Ishikawa (cell line): Measurements from ENCODE around the gene GALNTL6.

Experiments used
- CEBPB ChIP-seq: IDR thresholded peaks from 2 replicates; pipeline ENCODE4 v1.6.1; 2012
- CREB1 ChIP-seq: IDR thresholded peaks from 2 replicates; pipeline ENCODE4 v1.6.1; 2012; ENCODE audit warnings: low read depth
- EGR1 ChIP-seq: IDR thresholded peaks from 2 replicates; pipeline ENCODE4 v1.6.1; 2012
- EP300 ChIP-seq: IDR thresholded peaks from 2 replicates; pipeline ENCODE4 v1.6.1; 2012; ENCODE audit warnings: borderline replicate concordance
- FOXM1 ChIP-seq: IDR thresholded peaks from 2 replicates; pipeline ENCODE4 v1.6.1; 2012; ENCODE audit warnings: low read depth, borderline replicate concordance
- MAX ChIP-seq: IDR thresholded peaks from 2 replicates; pipeline ENCODE4 v1.6.1; 2012
- NFIC ChIP-seq: IDR thresholded peaks from 2 replicates; pipeline ENCODE4 v1.6.1; 2012
- RAD21 ChIP-seq: IDR thresholded peaks from 2 replicates; pipeline ENCODE4 v1.6.1; 2012; ENCODE audit warnings: low read depth
- REST ChIP-seq: IDR thresholded peaks from 2 replicates; pipeline ENCODE4 v1.6.1; 2012; ENCODE audit warnings: low read depth, mild to moderate bottlenecking
- TAF1 ChIP-seq: IDR thresholded peaks from 2 replicates; pipeline ENCODE4 v1.6.1; 2012; ENCODE audit warnings: low read depth, mild to moderate bottlenecking
- TCF12 ChIP-seq: IDR thresholded peaks from 2 replicates; pipeline ENCODE4 v1.6.1; 2012; ENCODE audit warnings: low read depth
- TEAD4 ChIP-seq: IDR thresholded peaks from 2 replicates; pipeline ENCODE4 v1.6.1; 2012
- USF1 ChIP-seq: IDR thresholded peaks from 2 replicates; pipeline ENCODE4 v1.6.1; 2012
- YY1 ChIP-seq: IDR thresholded peaks from 2 replicates; pipeline ENCODE4 v1.6.1; 2012; ENCODE audit warnings: low read depth
- ZBTB7A ChIP-seq: IDR thresholded peaks from 2 replicates; pipeline ENCODE4 v1.6.1; 2012; ENCODE audit warnings: low read depth

Gene GALNTL6

GRCh38 chr4:172721659-172722058, 908.5 kb downstream of the GALNTL6 start:
- TF ChIP-seq TEAD4: no peak
- no peak for TF ChIP-seq RAD21
- TF ChIP-seq REST: no peak
- no peak for TF ChIP-seq TCF12
- TF ChIP-seq CEBPB: no peak
- no peak for TF ChIP-seq ZBTB7A
- no peak for TF ChIP-seq USF1
- no peak for TF ChIP-seq NFIC
- no peak for TF ChIP-seq EGR1
- TF ChIP-seq YY1: no peak
- no peak for TF ChIP-seq EP300
- no peak for TF ChIP-seq FOXM1
- no peak for TF ChIP-seq MAX
- TF ChIP-seq TAF1: no peak
- no peak for TF ChIP-seq CREB1

GRCh38 chr4:172725581-172725980, 912.4 kb downstream of the GALNTL6 start:
- TF ChIP-seq EGR1 (no peak), ZBTB7A (no peak), TAF1 (no peak), TCF12 (no peak), MAX (no peak), RAD21 (no peak), CEBPB (no peak), CREB1 (no peak), REST (no peak), USF1 (no peak), YY1 (no peak), FOXM1 (no peak)

GRCh38 chr4:172726001-172726423, 912.8 kb downstream of the GALNTL6 start:
- TF ChIP-seq FOXM1 (no peak), TAF1 (no peak), EGR1 (no peak), CREB1 (no peak), TEAD4 (no peak), NFIC (no peak), MAX (no peak)

- no peak for TF ChIP-seq REST
- TF ChIP-seq CEBPB: no peak
- no peak for TF ChIP-seq FOXM1
- TF ChIP-seq USF1: no peak
- no peak for TF ChIP-seq TAF1
- no peak for TF ChIP-seq EGR1
- TF ChIP-seq RAD21: no peak
- TF ChIP-seq CREB1: no peak
These were observed 914.4 kb downstream of the GALNTL6 start for GRCh38 chr4:172727631-172728030.
